Breast epithelium (tissue), 4 donors: ENCODE results near the gene MEIOC. TPM values are rescaled to one million over a fixed set of nuclear protein-coding genes. Genes with fewer than 3 reads are reported as not detected.
"Not testable (repeated sequence)": the region's sequence is repeated elsewhere in the genome, so short reads cannot be mapped to it uniquely, and the experiment has no call there.

ENCODE experiments used
- DNase-seq, 2 donors: peaks; one replicate each; pipeline ENCODE4 v3.0.0-alpha.2; 2019; ENCODE audit warnings: low spot score in 2 of 2
- H3K27ac ChIP-seq, 2 donors: fragments of 200-600 bp; sonication (generic) in 1 of 2; one replicate each; pipeline ENCODE4 v1.5.1; 2016 to 2019; ENCODE audit warnings: mild to moderate bottlenecking in 1 of 2
- H3K27me3 ChIP-seq, 2 donors: fragments of 200-600 bp; sonication (generic) in 1 of 2; one replicate each; pipeline versions ENCODE4 v1.5.1 to v1.6.0; 2017 to 2019; ENCODE audit warnings: control low read depth in 1 of 2, mild to moderate bottlenecking in 1 of 2
- H3K36me3 ChIP-seq: fragments of 200-600 bp; one replicate; pipeline ENCODE4 v1.5.1; 2019
- H3K4me1 ChIP-seq, 2 donors: fragments of 200-600 bp; sonication (generic); one replicate each; pipeline ENCODE4 v1.5.1; 2016 to 2019; ENCODE audit warnings: control low read depth in 1 of 2
- H3K4me3 ChIP-seq, 3 donors: fragments of 200-600 bp; sonication (generic); 1 replicate in 2 of 3; 2 replicates in 1 of 3; pipeline ENCODE4 v1.5.1; 2016 to 2019; ENCODE audit warnings: mild to moderate bottlenecking in 3 of 3, moderate library complexity in 2 of 3
- H3K9me3 ChIP-seq, 2 donors: fragments of 200-600 bp; sonication (generic) in 1 of 2; one replicate each; pipeline ENCODE4 v1.5.1; 2016 to 2019; ENCODE audit warnings: control low read depth in 1 of 2
- POLR2A ChIP-seq: fragments of 450-650 bp; IDR thresholded peaks from one replicate; pipeline ENCODE4 v1.6.1; 2016; ENCODE audit warnings: antibody characterized with exemption, mild to moderate bottlenecking, moderate library complexity
- POLR2AphosphoS5 ChIP-seq, 3 donors: sonication (generic); formaldehyde crosslinking; IDR thresholded peaks; one replicate each; pipeline ENCODE4 v1.6.1; 2017; ENCODE audit warnings: antibody characterized with exemption in 3 of 3
- intact Hi-C: fragments of 100-400 bp; cut with DNase I; formaldehyde crosslinking; loops from one replicate; pipeline ENCODE4 v1.15.1; 2023; ENCODE audit warnings: low total_unique reads
- total RNA-seq, 3 donors: library from RNA; depleted of rRNA; stranded (reverse); fragments of >200 nt; gene quantifications; one replicate each; pipeline ENCODE4 v1.1.0, GENCODE V29; 2016
- TF ChIP-seq, protein P1 (sequence below), 3 donors: fragments of 450-650 bp; IDR thresholded peaks; one replicate each; pipeline ENCODE4 v1.5.1; 2016 to 2017; ENCODE audit warnings: antibody characterized with exemption in 3 of 3, mild to moderate bottlenecking in 3 of 3, moderate library complexity in 3 of 3

The MEIOC gene
- total RNA-seq, 3 donors from 2014 or later = under 0.01 TPM; not detected in 2

DNA sequence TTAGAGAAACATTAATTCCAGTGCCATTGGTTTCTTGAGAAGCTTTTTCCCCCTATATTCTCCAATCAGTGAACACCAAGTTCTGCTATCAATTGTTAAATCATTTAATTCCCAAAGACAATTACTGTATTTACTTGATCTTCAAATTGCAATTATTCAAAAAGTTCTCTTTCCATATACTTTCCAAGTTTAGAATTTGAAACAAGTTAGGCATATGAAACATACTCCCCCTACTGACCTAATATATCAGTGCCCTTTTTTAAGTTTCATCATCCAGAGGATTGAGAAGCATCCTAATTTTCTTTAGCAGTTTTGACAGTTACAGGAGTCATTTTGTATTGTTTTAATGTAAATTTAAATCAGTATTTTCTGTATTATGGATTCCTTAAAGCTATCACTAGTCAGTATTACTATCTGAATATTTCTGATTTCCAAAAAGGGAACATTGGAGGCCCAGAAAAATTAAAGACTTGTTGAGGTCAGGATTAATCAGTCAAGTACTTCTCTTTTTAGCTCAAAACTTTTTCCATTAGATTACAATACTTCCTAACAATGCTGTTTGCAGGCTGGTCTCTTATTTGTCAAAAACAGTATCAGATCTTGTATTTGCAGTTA, 16.3 kb downstream of the MEIOC start:
- Histone ChIP-seq H3K4me1 (no peaks in the 10 kb centered on the region), H3K27me3 (no peaks in the 10 kb centered on the region), H3K27ac (no peak overlapping the region), H3K9me3 (no peaks in the 10 kb centered on the region), H3K4me3 (no peak overlapping the region), H3K36me3 (no peaks in the 10 kb centered on the region)
- no peak for TF ChIP-seq POLR2A
- TF ChIP-seq, protein P1, sequence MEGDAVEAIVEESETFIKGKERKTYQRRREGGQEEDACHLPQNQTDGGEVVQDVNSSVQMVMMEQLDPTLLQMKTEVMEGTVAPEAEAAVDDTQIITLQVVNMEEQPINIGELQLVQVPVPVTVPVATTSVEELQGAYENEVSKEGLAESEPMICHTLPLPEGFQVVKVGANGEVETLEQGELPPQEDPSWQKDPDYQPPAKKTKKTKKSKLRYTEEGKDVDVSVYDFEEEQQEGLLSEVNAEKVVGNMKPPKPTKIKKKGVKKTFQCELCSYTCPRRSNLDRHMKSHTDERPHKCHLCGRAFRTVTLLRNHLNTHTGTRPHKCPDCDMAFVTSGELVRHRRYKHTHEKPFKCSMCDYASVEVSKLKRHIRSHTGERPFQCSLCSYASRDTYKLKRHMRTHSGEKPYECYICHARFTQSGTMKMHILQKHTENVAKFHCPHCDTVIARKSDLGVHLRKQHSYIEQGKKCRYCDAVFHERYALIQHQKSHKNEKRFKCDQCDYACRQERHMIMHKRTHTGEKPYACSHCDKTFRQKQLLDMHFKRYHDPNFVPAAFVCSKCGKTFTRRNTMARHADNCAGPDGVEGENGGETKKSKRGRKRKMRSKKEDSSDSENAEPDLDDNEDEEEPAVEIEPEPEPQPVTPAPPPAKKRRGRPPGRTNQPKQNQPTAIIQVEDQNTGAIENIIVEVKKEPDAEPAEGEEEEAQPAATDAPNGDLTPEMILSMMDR (IDR thresholded peaks at IDR 0.05) = peak in 2 of 3 donors; percentile 12 to 28
- intact Hi-C loops = no loop called here
- DNase-seq = no peak

DNA sequence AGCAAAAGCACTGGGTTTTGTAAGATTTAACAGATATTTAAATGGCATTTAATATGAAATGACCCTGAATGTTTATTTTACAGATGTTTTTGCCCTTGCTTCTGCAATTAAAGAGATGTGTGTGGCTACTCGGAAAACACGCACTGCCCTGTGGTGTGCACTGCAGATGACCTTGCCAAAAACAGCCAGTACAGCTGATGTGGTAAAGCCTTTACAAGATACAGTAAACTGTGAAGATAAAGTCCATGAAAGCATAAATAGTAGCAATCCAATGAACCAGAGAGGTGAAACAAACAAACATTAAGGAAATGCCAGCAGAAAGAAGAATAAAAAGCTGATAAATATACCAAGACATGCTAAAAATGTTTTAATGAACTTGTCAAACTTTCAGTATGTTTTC, 17.6 kb downstream of the MEIOC start:
- no peaks in the 10 kb centered on the region for H3K4me1 ChIP-seq
- TF ChIP-seq, protein P1 (IDR thresholded peaks at IDR 0.05) = no peak
- TF ChIP-seq POLR2AphosphoS5 (IDR thresholded peaks at IDR 0.05) (no peak), POLR2A (no peak)
- intact Hi-C loops = no loop called here
- no peak overlapping the region for H3K4me3 ChIP-seq
- H3K27ac ChIP-seq = no peak overlapping the region
- no peaks in the 10 kb centered on the region for H3K27me3 ChIP-seq
- DNase-seq = no peak
- H3K36me3 ChIP-seq = no peaks in the 10 kb centered on the region
- H3K9me3 ChIP-seq = no peaks in the 10 kb centered on the region

DNA sequence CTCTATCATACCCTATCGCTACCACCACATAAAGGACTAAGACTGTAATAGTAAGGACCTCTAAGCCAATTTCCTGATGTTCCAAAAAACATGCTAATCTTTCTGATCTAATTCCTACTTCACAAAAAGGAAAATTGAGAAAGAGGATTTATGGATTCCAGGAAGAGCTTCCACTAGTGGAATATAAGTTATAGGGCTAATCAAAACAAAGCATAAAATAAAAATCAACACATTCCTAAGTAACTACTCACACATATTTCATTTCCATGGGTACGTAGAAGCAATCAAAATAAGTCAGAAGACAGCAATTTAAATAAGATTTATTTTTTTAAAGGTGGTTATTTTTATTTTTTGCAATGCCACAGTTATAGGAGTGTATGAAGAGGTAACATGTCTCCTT, 20.9 kb downstream of the MEIOC start:
- no peaks in the 10 kb centered on the region for H3K9me3 ChIP-seq
- no peak overlapping the region for H3K4me3 ChIP-seq
- no peaks in the 10 kb centered on the region for H3K36me3 ChIP-seq
- H3K4me1 ChIP-seq = no peaks in the 10 kb centered on the region
- H3K27me3 ChIP-seq = no peaks in the 10 kb centered on the region
- no peak for DNase-seq
- no peak overlapping the region for H3K27ac ChIP-seq
- TF ChIP-seq, protein P1 (IDR thresholded peaks at IDR 0.05) = no peak
- intact Hi-C loops = no loop called here

DNA sequence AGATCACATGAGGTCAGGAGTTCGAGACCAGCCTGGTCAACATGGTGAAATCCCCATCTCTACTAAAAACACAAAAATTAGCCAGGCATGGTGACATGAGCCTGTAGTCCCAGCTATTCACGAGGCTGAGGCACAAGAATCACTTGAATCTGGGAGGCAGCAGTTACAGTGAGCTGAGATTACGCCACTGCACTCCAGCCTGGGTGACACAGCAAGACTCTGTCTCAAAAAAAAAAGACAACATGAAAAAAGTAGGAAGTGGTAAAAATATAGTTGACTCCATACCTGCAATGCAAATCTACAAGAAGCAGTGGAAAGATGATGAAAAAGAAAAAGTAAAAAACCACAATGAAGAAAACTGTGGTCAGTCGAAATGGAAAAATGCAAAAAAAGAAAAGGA, 27.0 kb downstream of the MEIOC start:
- H3K27ac ChIP-seq, H3K36me3 ChIP-seq, H3K4me1 ChIP-seq, intact Hi-C loops, H3K27me3 ChIP-seq, H3K4me3 ChIP-seq, H3K9me3 ChIP-seq, DNase-seq: not testable (repeated sequence)

DNA sequence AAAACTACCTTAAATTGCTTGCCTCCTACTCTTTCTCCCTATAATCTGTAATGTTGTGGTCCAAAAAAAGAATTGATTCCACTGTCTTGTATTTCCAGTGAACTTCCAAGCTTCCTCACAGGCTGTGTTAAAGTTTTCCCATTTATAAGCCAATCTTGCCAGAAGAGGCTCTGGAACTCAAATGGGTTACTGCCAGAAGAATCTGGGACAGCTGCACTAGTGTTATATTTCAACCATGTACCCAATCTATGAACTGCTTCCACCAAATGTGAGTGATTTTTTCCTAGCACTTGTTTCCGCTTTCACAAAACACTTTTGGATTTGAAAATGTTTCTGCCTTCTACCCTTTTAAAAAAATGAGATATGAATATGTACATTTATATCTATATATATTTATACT, 31.5 kb downstream of the MEIOC start:
- TF ChIP-seq, protein P1 (IDR thresholded peaks at IDR 0.05) = no peak
- TF ChIP-seq POLR2A (no peak), POLR2AphosphoS5 (IDR thresholded peaks at IDR 0.05) (no peak)
- intact Hi-C loops = no loop called here
- Histone ChIP-seq H3K9me3 (no peaks in the 10 kb centered on the region), H3K4me3 (no peak overlapping the region), H3K4me1 (peaks cover 6 to 20% of the 10 kb centered on the region in 2 donors), H3K36me3 (no peaks in the 10 kb centered on the region), H3K27me3 (no peaks in the 10 kb centered on the region), H3K27ac (no peak overlapping the region)
- no peak for DNase-seq

DNA sequence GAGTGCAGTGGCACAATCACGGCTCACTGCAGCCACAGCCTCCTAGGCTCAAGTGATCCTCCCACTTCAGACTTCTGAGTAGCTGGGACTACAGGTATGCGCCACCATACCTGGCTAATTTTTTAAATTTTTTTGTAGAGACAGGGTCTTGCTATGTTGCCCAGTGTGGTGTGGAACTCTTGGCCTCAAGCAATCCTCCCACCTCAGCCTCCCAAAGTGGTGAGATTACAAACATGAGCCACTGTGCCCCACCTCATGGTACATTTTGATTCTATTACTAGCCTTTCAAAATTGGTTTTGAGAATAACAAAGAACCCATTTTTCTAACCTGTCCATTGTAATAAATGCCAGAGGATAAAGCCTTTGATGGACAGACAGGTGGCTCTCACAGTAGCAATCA, 31.9 kb downstream of the MEIOC start:
- H3K27ac ChIP-seq = no peak overlapping the region
- peak overlapping the region in 1 of 3 donors; percentile 80 for H3K4me3 ChIP-seq
- H3K4me1 ChIP-seq = peaks cover 6 to 20% of the 10 kb centered on the region in 2 donors
- DNase-seq = no peak
- no peaks in the 10 kb centered on the region for H3K9me3 ChIP-seq
- intact Hi-C loops = no loop called here
- H3K36me3 ChIP-seq = no peaks in the 10 kb centered on the region
- H3K27me3 ChIP-seq = no peaks in the 10 kb centered on the region
- no peak for TF ChIP-seq POLR2AphosphoS5 (IDR thresholded peaks at IDR 0.05)
- no peak for TF ChIP-seq POLR2A
- TF ChIP-seq, protein P1 (IDR thresholded peaks at IDR 0.05) = no peak
